ENCODE data around the gene ATG16L1.

The ATG16L1 gene

GRCh38 chr2:233311241-233311926 is 59.9 kb downstream of the ATG16L1 start:
- Histone ChIP-seq H3K79me2 (ENCODE audit: low read length) (no peaks in the 10 kb centered on the region), H3K4me3 (ENCODE audit: low read length) (no peak overlapping the region), H3K4me1 (ENCODE audit: low read length) (no peaks in the 10 kb centered on the region), H2AFZ (ENCODE audit: low read depth, low read length) (no peak overlapping the region), H3K4me2 (ENCODE audit: low read length) (no peak overlapping the region), H3K9me3 (ENCODE audit: insufficient read depth, low read length) (no peaks in the 10 kb centered on the region), H3K27me3 (ENCODE audit: low read depth, low read length) (no peaks in the 10 kb centered on the region), H3K27ac (ENCODE audit: low read length) (no peak overlapping the region), H4K20me1 (ENCODE audit: insufficient read depth, low read length) (no peaks in the 10 kb centered on the region), H3K36me3 (replicated peaks; ENCODE audit: low read depth, low read length) (no peaks in the 10 kb centered on the region), H3K9ac (ENCODE audit: low read length) (no peak overlapping the region)
- no peak for TF ChIP-seq EZH2phosphoT487 (IDR thresholded peaks at IDR 0.05; ENCODE audit: low read depth)
- no peak for TF ChIP-seq CTCF (IDR thresholded peaks at IDR 0.05; ENCODE audit: low read depth, low read length)

- Histone ChIP-seq H3K4me3 (ENCODE audit: low read length) (no peak overlapping the region), H3K4me1 (ENCODE audit: low read length) (no peaks in the 10 kb centered on the region), H3K79me2 (ENCODE audit: low read length) (no peaks in the 10 kb centered on the region), H3K4me2 (ENCODE audit: low read length) (no peak overlapping the region), H4K20me1 (ENCODE audit: insufficient read depth, low read length) (no peaks in the 10 kb centered on the region), H3K36me3 (replicated peaks; ENCODE audit: low read depth, low read length) (no peaks in the 10 kb centered on the region), H3K9me3 (ENCODE audit: insufficient read depth, low read length) (no peaks in the 10 kb centered on the region), H3K27ac (ENCODE audit: low read length) (no peak overlapping the region), H3K27me3 (ENCODE audit: low read depth, low read length) (no peaks in the 10 kb centered on the region), H2AFZ (ENCODE audit: low read depth, low read length) (no peak overlapping the region), H3K9ac (ENCODE audit: low read length) (no peak overlapping the region)
- no peak for TF ChIP-seq CTCF (IDR thresholded peaks at IDR 0.05; ENCODE audit: low read depth, low read length)
- TF ChIP-seq EZH2phosphoT487 (IDR thresholded peaks at IDR 0.05; ENCODE audit: low read depth), result no peak
Measured at GRCh38 chr2:233312874-233313273, 61.4 kb downstream of the ATG16L1 start.

GRCh38 chr2:233314180-233314925 is 62.9 kb downstream of the ATG16L1 start:
- H2AFZ ChIP-seq (ENCODE audit: low read depth, low read length), result no peak overlapping the region

More at GRCh38 chr2:233314180-233314925, 62.9 kb downstream of the ATG16L1 start:
- H3K36me3 ChIP-seq (replicated peaks; ENCODE audit: low read depth, low read length), result no peaks in the 10 kb centered on the region
- H3K4me2 ChIP-seq (ENCODE audit: low read length), result no peak overlapping the region
- no peaks in the 10 kb centered on the region for H4K20me1 ChIP-seq (ENCODE audit: insufficient read depth, low read length)
- no peaks in the 10 kb centered on the region for H3K27me3 ChIP-seq (ENCODE audit: low read depth, low read length)
- H3K4me1 ChIP-seq (ENCODE audit: low read length), result no peaks in the 10 kb centered on the region
- H3K9me3 ChIP-seq (ENCODE audit: insufficient read depth, low read length), result no peaks in the 10 kb centered on the region
- H3K4me3 ChIP-seq (ENCODE audit: low read length), result no peak overlapping the region
- H3K27ac ChIP-seq (ENCODE audit: low read length), result no peak overlapping the region
- no peaks in the 10 kb centered on the region for H3K79me2 ChIP-seq (ENCODE audit: low read length)
- H3K9ac ChIP-seq (ENCODE audit: low read length), result no peak overlapping the region
- TF ChIP-seq EZH2phosphoT487 (IDR thresholded peaks at IDR 0.05; ENCODE audit: low read depth) (no peak), CTCF (IDR thresholded peaks at IDR 0.05; ENCODE audit: low read depth, low read length) (no peak)

All from OCI-LY3 (cell line).